ENCODE measurements around the gene JAML. TPM values are rescaled to one million over a fixed set of nuclear protein-coding genes. Genes with fewer than 3 reads are reported as not detected.

JAML gene
- total and polyA plus RNA-seq, 2 of the 13 experiments (the other 11 are each of a cell fraction or from before 2014, with no cell fraction given) = 2.0 to 3.3 TPM

DNA sequence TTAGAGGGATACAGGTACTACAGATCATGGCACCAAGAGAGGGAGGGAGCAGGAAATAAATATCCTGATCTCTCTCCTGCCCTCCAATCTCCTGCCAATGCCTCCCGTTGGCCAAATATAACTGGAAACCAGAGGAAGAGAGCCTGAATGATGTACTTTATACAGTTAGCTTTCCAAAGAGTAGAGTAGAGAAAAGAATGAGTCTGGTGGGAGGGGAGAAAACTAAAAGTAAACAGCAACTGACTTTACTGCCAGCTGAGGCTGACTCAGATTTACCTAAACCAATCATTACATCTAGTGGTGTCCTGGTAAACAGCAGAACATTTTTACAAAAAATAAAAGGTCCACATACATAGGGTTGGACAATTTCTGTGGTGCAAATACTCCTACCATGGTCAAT, 22.2 kb upstream of the JAML start (continued):
- TF ChIP-seq, protein P1, sequence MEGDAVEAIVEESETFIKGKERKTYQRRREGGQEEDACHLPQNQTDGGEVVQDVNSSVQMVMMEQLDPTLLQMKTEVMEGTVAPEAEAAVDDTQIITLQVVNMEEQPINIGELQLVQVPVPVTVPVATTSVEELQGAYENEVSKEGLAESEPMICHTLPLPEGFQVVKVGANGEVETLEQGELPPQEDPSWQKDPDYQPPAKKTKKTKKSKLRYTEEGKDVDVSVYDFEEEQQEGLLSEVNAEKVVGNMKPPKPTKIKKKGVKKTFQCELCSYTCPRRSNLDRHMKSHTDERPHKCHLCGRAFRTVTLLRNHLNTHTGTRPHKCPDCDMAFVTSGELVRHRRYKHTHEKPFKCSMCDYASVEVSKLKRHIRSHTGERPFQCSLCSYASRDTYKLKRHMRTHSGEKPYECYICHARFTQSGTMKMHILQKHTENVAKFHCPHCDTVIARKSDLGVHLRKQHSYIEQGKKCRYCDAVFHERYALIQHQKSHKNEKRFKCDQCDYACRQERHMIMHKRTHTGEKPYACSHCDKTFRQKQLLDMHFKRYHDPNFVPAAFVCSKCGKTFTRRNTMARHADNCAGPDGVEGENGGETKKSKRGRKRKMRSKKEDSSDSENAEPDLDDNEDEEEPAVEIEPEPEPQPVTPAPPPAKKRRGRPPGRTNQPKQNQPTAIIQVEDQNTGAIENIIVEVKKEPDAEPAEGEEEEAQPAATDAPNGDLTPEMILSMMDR (CRISPR knock-in tag; IDR thresholded peaks at IDR 0.05) = peak; percentile 37
- TF ChIP-seq, protein P2, sequence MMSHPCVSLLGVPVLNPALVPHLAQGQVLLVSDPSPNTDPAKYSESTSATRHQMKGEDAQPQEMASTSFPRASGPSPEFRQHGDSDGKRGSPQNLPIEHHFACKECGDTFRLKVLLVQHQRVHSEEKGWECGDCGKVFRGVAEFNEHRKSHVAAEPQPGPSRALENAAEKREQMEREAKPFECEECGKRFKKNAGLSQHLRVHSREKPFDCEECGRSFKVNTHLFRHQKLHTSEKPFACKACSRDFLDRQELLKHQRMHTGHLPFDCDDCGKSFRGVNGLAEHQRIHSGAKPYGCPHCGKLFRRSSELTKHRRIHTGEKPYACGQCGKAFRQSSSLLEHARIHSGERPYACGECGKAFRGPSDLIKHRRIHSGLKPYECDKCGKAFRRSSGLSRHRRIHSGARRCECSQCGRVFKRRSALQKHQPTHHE (CRISPR knock-in tag; IDR thresholded peaks at IDR 0.05; ENCODE audit: borderline replicate concordance) = no peak
- TF ChIP-seq ZNF614 (CRISPR knock-in tag; IDR thresholded peaks at IDR 0.05; ENCODE audit: borderline replicate concordance) = 0 out of 2 replicates have a peak, but pooled peaks have one; percentile 44
- peak; percentile 34; the same call in 1 of the 2 replicates for TF ChIP-seq GATAD2A (CRISPR knock-in tag; IDR thresholded peaks at IDR 0.05)
- peak; percentile 4; the same call in 1 of the 2 replicates for TF ChIP-seq SMC3 (IDR thresholded peaks at IDR 0.05; ENCODE audit: low read length)
- TF ChIP-seq, protein P3, sequence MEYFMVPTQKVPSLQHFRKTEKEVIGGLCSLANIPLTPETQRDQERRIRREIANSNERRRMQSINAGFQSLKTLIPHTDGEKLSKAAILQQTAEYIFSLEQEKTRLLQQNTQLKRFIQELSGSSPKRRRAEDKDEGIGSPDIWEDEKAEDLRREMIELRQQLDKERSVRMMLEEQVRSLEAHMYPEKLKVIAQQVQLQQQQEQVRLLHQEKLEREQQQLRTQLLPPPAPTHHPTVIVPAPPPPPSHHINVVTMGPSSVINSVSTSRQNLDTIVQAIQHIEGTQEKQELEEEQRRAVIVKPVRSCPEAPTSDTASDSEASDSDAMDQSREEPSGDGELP (IDR thresholded peaks at IDR 0.05; ENCODE audit: borderline replicate concordance, low read depth) = peak; percentile 83; the same call in 1 of the 2 replicates
- no peak for TF ChIP-seq MATR3 (CRISPR knock-in tag; IDR thresholded peaks at IDR 0.05)
- no peak for TF ChIP-seq ZNF773 (CRISPR knock-in tag; IDR thresholded peaks at IDR 0.05; ENCODE audit: borderline replicate concordance)
- peak; percentile 54 for TF ChIP-seq SAP130 (CRISPR knock-in tag; IDR thresholded peaks at IDR 0.05; ENCODE audit: low read depth)
- no peak for TF ChIP-seq POLR2AphosphoS5 (IDR thresholded peaks at IDR 0.05; ENCODE audit: low read depth, low read length)
- TF ChIP-seq GFI1 (CRISPR knock-in tag; IDR thresholded peaks at IDR 0.05; ENCODE audit: borderline replicate concordance) = peak; percentile 29; the same call in 1 of the 2 replicates
- TF ChIP-seq FOXA3 (CRISPR knock-in tag; IDR thresholded peaks at IDR 0.05) = peak; percentile 86
- TF ChIP-seq SOX13 (IDR thresholded peaks at IDR 0.05) = no peak
- TF ChIP-seq SOX13 (CRISPR knock-in tag; conservative IDR thresholded peaks at IDR 0.05 in 1 of 2, IDR thresholded peaks at IDR 0.05 in 1 of 2) = peak in 1 of 2 experiments; percentile 16; a peak in 1 of 4 replicates
- TF ChIP-seq RAD21 (CRISPR knock-in tag; IDR thresholded peaks at IDR 0.05) = 0 out of 2 replicates have a peak, but pooled peaks have one; percentile 22
- no peak for TF ChIP-seq NR2C2 (CRISPR knock-in tag; IDR thresholded peaks at IDR 0.05; ENCODE audit: borderline replicate concordance)
- TF ChIP-seq ATF7-NPFF (CRISPR knock-in tag; IDR thresholded peaks at IDR 0.05; ENCODE audit: low read depth) = no peak
- TF ChIP-seq, protein P4, sequence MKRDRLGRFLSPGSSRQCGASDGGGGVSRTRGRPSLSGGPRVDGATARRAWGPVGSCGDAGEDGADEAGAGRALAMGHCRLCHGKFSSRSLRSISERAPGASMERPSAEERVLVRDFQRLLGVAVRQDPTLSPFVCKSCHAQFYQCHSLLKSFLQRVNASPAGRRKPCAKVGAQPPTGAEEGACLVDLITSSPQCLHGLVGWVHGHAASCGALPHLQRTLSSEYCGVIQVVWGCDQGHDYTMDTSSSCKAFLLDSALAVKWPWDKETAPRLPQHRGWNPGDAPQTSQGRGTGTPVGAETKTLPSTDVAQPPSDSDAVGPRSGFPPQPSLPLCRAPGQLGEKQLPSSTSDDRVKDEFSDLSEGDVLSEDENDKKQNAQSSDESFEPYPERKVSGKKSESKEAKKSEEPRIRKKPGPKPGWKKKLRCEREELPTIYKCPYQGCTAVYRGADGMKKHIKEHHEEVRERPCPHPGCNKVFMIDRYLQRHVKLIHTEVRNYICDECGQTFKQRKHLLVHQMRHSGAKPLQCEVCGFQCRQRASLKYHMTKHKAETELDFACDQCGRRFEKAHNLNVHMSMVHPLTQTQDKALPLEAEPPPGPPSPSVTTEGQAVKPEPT (CRISPR knock-in tag; IDR thresholded peaks at IDR 0.05; ENCODE audit: low read depth) = no peak
- peak; percentile 37; the same call in 1 of the 2 replicates for TF ChIP-seq ZBTB7B (CRISPR knock-in tag; IDR thresholded peaks at IDR 0.05)
- TF ChIP-seq PAF1 (CRISPR knock-in tag; IDR thresholded peaks at IDR 0.05) = no peak
